HG02759 (cell line): Measurements from ENCODE around the gene TNIK.
"Not testable (repeated sequence)": the region's sequence is repeated elsewhere in the genome, so short reads cannot be mapped to it uniquely, and the experiment has no call there.

Experiments
- ATAC-seq: cut with Tn5 transposase; IDR thresholded peaks from one replicate; pipeline ENCODE4 v1.9.1; 2021; ENCODE audit warnings: mild to moderate bottlenecking, moderate library complexity; ENCODE audit not compliant: unreplicated experiment

TNIK gene

DNA sequence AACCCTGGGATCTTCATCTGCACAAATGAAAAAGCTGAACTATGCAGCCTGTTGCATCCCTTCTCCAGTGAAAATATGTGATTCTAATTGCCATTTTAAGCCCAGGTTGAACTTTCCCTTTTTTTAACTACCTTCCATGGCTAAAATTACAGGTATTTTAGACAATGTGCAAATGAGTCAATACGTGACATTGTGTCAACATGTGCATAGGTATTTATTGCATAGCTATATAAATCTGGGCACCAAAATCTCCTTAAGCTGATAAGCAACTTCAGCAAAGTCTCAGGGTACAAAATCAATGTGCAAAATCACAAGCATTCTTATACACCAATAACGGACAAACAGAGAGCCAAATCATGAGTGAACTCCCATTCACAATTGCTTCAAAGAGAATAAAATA lies 37.4 kb downstream of the TNIK start:
- not testable (repeated sequence) for ATAC-seq

DNA sequence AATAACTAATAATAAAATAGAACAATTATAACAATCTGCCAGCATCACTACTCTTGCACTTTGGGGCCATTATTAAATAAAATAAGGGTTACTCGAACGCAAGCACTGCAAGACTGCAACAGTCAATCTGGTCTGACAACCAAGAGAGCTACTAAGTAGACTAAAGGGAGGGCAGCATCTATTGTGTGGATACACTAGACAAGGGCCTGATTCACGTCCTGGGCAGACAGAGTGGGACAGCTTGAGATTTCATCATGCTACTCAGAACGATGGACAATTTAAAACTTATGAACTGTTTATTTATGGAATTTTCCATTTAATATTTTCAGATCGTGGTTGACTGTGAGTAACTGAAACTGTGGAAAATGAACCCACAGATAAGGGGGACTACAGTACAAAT lies 39.5 kb downstream of the TNIK start:
- ATAC-seq = no peak

DNA sequence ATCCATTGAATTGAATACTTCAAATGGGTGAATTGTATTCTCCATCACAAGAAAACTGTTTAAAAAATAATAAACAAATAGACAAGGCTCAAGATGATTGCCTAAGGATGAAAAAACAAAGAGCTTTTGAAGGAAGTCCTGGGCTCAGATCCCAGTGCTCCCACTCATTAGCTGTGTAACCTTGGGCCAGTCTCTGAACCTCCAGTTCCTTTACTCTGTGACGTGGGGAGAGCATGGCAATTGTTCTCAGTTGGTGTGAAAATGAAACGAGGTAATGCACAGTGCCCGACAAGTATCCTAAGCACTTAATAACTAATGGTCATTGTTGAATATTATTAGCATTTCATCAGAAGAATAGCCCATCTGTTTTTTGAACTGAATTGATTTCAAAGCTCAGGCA lies 40.7 kb downstream of the TNIK start:
- no peak for ATAC-seq

DNA sequence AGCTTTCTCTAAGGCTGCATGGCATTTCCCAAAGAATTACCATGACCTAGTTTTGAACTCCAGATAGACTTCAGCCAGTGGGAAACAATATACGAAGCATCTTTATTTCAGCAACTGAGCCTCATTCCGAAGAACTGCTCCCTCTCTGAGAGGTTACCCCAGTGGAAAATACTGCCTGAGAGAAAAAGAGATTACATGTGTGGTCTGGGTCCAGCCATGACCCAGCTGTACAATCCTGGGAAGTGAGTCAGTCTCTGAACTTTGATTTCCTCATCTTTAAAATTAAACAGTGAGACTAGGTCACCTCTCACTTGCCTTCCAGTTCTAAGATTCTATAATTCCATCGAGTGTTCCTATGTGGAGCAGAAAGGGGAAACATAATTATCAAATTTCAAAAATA lies 42.4 kb downstream of the TNIK start:
- ATAC-seq = no peak

DNA sequence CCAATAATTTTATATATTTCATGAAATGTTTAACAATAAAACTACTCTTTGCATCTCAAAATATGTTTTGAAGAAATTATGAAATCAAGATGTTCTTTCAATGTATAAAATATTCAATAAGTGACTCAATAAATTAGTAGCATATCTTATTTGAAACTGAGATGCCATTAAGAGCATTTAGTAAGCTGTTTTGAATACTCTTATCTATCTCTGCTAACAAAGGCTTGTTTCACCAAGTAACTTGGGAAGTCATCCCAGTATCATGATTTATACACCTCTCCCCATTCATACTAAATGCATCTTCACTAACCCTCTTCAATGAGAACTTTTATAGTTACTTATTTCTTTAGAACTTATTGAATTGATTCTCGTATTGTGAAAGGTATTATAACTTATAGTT lies 43.1 kb downstream of the TNIK start:
- no peak for ATAC-seq

DNA sequence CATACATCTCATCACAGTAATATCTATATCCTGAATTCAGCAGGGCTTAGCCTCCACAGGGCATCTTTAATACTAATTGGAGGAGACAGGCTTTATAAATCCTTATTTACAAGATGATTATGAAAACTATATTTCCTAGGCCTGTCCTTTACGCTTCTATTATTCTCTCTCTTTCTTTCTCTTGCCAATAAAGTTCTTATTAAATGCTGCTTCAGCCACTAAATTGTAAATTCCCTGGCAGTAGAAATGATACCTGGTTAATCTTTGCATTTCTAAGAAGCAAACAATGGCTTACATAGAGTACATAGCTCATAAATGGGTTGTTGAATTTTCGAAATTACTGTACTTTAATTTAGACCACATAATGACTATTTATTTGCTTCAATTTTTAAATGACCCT lies 43.5 kb downstream of the TNIK start:
- no peak for ATAC-seq

DNA sequence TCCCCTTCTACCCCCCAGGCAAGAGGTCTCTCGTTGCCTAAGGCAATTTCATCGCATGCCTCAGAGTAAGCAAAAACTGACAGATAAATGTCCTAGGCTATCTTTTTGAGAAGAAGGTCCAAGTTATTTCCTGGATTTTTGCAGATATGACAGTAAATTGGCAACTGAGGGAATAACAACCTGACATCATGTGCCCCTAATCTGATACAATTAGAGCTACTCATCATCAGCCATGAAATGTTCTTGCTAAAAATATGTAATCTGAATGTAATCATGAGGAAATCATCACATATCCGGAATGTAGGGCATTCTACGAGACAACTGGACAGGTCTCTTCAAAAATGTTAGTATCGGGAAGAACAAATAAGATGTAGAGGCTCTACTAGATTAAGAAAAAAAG lies 44.1 kb downstream of the TNIK start:
- ATAC-seq = no peak

DNA sequence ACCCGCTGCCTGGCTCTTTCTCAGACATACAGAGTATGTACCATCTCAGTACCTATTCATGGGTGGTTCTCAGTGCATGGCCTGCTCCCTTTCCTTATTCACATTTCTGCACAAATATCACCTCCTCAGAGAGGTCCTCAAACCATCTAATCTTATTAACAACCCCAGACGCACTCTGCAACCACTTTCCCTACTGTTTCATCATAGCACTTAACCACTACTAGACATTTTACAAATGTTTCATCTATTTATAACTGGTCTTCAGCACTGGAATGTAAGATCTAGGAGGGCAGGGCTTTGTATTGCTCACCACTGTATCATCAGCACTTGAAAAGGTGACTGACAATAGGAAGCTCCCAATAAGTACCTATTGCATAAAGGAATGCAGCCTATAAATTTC lies 45.1 kb downstream of the TNIK start:
- ATAC-seq = no peak

DNA sequence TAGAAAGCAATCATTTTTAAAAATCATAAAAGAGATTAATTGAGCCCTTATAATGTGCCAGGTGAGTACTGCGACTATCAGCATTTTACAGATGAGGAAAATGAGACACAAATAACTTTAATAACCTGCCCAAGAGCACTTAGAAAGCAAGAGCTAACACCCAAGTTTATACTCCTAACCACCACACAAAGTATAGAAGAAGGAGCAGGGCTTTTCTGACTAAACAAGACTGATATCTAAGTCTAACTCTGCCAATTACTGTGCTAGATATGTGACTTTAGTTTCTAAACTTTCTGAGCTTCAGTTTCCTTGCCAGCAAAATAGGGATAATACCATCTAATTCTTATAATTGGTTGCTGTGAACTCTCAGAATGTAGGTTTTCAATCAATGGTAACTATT lies 47.7 kb downstream of the TNIK start:
- no peak for ATAC-seq

DNA sequence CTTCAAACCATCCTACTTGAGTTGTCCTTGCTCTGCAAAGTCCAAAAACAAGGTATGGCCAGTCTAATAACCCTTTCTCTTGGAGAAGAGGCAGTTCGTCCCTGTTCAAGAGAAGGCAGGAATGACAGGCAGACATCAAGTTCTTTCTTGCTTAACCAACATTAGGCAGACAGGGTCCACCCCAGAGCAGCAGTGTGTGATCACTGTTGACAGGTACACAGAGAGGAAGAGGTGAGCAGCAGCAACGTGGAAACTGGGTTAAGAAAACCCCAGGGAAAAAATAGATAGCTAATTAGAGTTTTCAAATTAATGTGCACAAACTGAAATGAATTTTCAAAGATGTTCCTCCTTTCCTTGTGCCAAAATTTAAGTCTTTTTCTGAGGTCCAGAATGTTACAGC lies 48.2 kb downstream of the TNIK start:
- no peak for ATAC-seq

DNA sequence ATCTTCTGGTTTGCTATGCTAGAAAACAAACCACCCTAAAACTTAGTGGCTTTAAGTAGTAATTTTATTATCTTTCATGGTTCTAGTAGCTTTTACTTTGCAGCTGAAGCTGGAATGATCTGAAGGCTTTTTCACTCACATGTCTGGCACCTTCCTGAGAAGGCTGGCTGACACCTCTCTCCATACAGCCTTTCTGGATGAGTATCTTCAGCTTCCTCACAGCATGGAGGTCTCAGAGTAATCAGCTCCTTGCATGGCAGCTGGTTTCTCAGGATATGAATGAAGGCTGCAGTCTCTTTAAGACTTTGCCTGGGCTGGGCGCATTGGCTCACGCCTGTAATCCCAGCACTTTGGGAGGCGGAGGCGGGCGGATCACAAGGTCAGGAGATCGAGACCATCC lies 50.0 kb downstream of the TNIK start:
- no peak for ATAC-seq

DNA sequence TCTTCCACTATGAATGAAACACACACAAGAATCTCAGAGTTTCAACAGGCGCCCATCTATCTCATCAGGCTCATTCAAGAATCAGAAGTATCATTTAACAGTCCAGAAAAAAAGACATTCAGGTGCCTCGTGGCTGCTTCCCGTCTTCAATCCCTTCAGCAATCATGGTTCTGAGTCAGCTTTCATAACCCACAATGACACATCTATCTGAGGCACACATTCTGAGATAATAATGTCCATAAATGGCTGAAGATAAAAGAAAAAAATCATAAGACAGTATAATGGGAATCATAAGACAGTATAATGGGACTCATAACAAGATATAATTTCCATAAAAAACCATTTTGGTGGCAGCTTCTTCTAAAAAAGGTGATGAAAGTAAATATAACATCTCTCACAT lies 52.4 kb downstream of the TNIK start:
- ATAC-seq = no peak

DNA sequence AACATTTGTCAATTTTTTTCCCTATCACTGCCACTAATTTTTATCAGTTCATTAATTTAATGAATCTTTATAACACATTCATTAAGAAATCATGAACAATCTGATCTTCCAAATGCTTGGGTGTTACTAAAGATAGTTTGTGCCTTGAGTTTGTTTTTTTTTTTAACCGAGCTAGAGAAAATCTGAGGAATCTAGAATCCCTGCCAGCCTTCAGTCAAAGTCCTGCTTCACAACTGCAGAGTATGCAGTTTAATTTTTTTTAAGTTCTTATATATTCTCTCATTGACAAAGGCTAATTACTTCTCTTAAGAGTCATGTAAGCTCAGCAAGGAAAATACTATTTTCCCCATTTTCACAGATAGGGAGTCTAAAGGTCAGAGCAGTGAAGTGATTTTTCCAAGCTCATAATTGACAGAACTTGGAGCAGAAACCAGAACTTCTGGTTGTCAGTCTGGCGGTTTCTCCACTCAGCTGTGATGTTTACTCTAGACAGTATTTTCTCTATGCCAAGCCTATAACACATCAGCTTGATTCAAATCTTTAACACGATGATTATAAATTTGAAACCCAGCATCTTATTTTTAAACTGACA lies 55.7 kb downstream of the TNIK start:
- no peak for ATAC-seq

DNA sequence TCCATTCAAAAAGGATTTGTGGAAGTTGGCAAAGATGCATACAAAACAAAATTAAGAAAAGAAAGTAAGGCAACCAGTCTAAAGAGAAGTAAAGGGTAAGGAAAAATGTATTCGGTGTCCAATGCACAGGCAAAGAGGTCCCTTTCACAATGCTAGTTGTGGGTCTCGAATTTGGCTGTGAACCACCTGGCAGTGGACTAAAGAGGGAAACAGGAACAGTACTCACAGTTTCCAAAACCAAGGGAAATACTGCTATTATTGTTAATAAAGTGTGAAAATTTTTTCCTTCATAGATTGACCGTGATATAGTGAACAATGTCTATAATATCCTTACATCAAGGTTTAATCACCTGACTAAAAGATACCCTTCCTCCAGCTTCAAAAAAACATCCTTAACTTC lies 57.9 kb downstream of the TNIK start:
- no peak for ATAC-seq

DNA sequence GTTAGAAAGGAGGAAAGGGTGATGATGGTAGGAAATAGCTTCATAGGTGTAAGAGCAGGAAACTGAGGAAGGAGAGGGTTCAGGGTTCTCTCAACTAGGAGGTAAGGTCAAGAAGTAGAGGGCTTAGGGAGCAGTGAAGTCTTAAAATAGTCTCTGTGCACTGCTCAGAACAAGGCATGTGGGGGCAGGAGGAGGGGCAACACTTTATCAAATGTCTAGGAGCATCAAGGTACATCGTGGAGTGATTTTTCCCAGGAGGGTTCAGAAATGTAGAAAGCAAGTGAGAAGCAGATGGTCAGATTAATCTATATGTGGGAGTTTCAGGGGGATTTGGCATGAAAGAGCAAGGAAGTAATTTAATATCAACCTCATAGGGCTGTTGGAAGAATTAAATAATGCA lies 58.8 kb downstream of the TNIK start:
- ATAC-seq = no peak

DNA sequence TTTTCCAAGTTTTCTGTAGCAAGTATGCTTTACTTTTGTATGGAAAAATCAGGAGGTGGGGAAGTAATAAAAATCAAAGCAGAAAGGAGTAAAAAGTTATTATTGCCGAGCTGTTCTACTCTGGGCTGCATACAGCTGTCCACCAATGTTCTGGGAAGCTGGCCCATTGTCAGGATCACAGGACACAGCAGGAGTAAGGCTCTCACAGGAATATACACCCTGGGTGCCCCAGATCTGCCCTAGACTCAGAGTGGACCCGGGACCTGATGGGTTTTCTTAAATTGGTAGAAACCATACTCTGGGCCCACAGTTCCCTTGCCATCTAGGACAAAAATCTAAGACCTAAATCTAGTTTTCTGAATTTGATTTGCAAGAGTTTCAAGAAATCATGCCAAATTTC lies 60.4 kb downstream of the TNIK start:
- no peak for ATAC-seq

DNA sequence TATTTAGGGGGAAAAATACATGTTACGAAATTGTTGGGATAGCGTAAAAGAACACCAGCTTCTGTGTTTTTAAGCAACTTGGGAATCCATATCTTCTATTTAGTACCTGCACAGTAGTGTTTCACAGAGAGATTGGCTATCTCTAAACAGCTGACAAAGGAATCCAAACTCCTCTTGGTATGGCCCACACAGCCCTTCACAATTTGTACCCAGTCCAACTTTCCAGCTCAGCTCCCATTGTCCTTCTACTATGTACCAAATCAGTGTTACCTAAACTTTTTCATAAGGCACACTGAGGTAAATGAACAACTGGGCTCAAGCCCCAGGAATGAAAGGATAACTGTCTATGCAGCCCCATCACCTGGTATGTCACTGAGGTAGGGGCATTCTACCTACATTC lies 61.9 kb downstream of the TNIK start:
- no peak for ATAC-seq

DNA sequence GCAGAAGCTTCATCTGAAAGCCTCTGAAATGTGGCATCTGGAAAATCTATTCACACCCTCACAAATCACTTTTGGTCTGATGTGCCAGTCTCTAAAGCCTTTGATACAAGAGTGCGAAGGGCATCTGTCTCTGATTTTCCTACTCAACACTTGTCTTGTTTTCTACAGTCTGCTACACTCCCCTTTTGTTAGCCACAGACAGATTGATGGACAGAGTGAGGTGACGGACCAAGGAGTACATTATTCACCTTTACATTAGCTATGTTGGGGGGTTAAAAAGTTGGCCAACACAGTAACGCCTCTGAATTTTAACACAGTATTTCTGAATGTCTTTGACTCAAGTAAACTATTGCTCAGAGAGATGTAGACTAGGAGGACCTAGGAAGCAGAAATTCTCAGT lies 63.1 kb downstream of the TNIK start:
- no peak for ATAC-seq

DNA sequence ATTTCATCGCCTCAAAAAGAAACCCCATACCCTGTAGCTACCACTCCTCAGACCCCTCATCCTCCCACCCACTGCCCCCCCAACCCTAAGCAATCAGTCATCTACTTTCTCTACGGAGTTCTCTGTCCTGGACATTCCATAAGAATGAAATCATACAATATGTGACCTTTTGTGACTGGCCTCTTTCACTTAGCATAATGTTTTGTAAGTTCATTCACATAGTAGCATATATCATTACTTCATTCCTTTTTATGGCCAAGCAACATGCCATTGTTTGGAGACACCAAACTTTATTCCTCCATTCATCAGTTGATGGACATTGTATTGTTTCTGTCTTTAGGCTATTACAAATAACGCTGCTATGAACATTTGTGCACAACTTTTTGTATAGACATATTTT lies 64.2 kb downstream of the TNIK start:
- ATAC-seq = no peak

DNA sequence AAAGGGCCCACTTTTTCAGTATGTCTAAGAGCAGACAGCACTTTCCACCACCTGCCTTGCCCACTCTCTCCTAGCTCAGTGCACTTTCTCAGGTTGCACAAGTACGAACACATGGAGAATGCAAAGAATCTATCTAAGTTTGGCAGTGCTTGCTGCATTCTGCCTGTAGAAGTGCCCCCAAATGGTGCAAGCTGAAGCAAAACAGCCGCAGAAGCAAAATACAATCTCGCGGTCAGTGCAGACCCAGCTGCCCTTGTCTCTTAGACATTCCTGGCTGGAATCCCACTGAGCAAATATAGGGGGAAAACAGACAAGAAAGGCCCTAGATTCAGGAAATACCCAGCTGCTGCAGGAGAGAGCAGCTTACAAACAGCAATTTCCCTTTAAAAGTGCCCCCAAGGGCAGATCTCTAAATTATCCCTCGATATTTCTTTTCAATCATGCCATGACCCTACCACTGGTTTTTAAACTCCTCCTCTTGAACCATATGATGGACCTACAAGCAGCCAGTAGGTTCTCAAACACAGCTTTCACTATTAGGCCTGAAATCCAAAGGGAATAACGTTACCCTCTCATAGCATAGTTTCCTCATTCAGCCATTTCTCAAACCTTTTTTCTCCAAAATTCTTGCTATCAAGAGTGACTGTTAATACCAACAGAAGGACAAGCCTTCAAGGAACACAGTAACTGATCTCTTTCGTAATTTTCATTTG lies 67.0 kb downstream of the TNIK start:
- no peak for ATAC-seq

DNA sequence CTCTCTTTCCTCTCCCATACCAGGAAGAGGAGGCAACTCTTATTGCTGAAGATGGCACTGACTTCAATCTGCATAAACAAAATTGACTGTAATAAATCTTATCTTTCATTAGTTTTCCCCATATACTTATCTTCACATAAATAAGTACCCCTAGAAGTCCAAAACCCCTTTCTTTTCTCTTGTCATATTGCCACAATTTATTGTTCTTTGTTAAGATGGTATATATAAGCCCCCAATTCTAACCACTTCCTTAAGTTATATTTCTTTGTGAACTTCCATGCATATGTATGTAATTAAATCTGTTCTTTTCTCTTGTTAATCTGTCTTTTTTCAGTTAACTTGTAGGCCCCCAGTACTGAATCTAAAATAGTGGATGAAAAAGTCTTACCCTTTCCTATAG lies 68.8 kb downstream of the TNIK start:
- no peak for ATAC-seq

DNA sequence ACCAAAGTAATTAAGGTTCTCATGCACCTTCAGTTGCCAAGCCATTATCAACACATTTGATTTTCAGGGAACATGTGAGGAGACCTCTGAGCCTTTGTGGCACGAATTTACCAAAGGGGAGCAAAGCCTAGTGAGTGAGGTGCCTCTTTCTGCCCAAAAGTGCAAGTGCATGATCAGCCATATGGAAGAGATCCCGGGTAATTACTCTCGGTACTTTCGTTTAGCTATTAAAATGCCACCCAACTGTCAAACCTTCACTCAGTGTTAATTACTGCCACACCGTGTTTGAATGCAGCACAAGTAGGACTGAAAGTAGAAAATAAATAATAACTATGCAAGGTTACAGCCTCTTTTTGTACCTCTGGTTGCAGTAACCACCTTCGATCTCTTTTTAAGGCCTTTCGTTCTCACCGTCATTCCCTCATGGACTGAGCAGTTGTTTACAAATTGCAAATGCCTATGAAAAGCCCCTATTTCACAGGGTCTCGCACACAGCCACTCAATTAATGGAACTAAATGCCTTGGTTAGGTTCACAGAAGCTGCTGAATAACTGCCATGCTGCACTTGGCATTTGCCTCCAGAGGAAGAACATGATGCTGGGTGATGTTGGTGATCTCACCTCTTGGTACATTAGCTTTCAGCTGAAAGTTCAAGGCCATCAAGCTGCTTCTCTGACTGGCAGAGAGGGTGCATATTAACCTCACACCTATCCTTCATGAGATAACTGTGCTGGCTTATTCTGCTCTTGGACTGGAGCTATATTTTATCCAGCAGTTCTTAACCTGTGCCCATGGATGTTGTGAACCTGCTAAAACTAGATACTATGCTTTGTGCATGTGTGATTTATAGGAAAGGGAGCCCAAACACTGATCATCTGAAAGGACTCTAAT lies 69.9 kb downstream of the TNIK start:
- no peak for ATAC-seq
